HEK293T (cell line): ENCODE results near the gene NAPB.

Experiments
- CTCF ChIA-PET: fragments of 350-600 bp; formaldehyde crosslinking; extraction: SDS; loops from one replicate; lab custom pipeline; 2021; ENCODE audit warnings: antibody characterized with exemption, inconsistent platforms; lab: Yijun Ruan, JAX
- POLR2A ChIA-PET: fragments of 350-600 bp; formaldehyde crosslinking; extraction: SDS; loops from one replicate; lab custom pipeline; 2020; ENCODE audit warnings: antibody characterized with exemption, inconsistent platforms; lab: Yijun Ruan, JAX
- DNase-seq: peaks from one replicate; pipeline ENCODE4 v3.0.0; 2012; ENCODE audit warnings: mixed read lengths; ENCODE audit errors: extremely low spot score
- ARNT ChIP-seq: fragments of 450-650 bp; IDR thresholded peaks from 2 replicates; pipeline ENCODE4 v1.6.1; 2017; ENCODE audit warnings: mild to moderate bottlenecking
- BHLHE40 ChIP-seq: fragments of 450-650 bp; IDR thresholded peaks from 2 replicates; pipeline ENCODE4 v1.6.1; 2016; ENCODE audit warnings: mild to moderate bottlenecking, moderate library complexity, borderline replicate concordance
- CTBP1 ChIP-seq: fragments of 450-650 bp; IDR thresholded peaks from 2 replicates; pipeline ENCODE4 v1.6.1; 2016; ENCODE audit warnings: borderline replicate concordance
- ELF4 ChIP-seq: fragments of 450-650 bp; IDR thresholded peaks from 2 replicates; pipeline ENCODE4 v1.6.1; 2017; ENCODE audit warnings: antibody characterized with exemption
- FOXA1 ChIP-seq: fragments of 450-650 bp; IDR thresholded peaks from 2 replicates; pipeline ENCODE4 v1.6.1; 2016; ENCODE audit warnings: mild to moderate bottlenecking
- FOXK2 ChIP-seq: fragments of 450-650 bp; IDR thresholded peaks from 2 replicates; pipeline ENCODE4 v1.6.1; 2016; ENCODE audit warnings: mild to moderate bottlenecking
- FOXM1 ChIP-seq: fragments of 450-650 bp; IDR thresholded peaks from 2 replicates; pipeline ENCODE4 v1.6.1; 2017; ENCODE audit warnings: mild to moderate bottlenecking, borderline replicate concordance
- HDGF ChIP-seq: fragments of 450-650 bp; IDR thresholded peaks from 2 replicates; pipeline ENCODE4 v1.6.1; 2017; ENCODE audit warnings: antibody characterized with exemption, borderline replicate concordance
- L3MBTL2 ChIP-seq: fragments of 450-650 bp; conservative IDR thresholded peaks from 2 replicates; pipeline ENCODE4 v1.6.1; 2016; ENCODE audit warnings: mild to moderate bottlenecking
- LEF1 ChIP-seq: fragments of 450-650 bp; IDR thresholded peaks from 2 replicates; pipeline ENCODE4 v1.6.1; 2017; ENCODE audit warnings: mild to moderate bottlenecking, borderline replicate concordance
- NFRKB ChIP-seq: fragments of 450-650 bp; IDR thresholded peaks from 2 replicates; pipeline ENCODE4 v1.6.1; 2016; ENCODE audit warnings: mild to moderate bottlenecking, moderate library complexity
- PKNOX1 ChIP-seq: fragments of 450-650 bp; IDR thresholded peaks from 2 replicates; pipeline ENCODE4 v1.6.1; 2016
- SP1 ChIP-seq: fragments of 450-650 bp; IDR thresholded peaks from 2 replicates; pipeline ENCODE4 v1.6.1; 2017
- SUZ12 ChIP-seq: fragments of 450-650 bp; IDR thresholded peaks from 2 replicates; pipeline ENCODE4 v1.6.1; 2016; ENCODE audit warnings: mild to moderate bottlenecking
- TARDBP ChIP-seq: fragments of 450-650 bp; IDR thresholded peaks from 2 replicates; pipeline ENCODE4 v1.6.1; 2016
- ZNF384 ChIP-seq: fragments of 450-650 bp; IDR thresholded peaks from 2 replicates; pipeline ENCODE4 v1.6.1; 2016

NAPB gene

DNA sequence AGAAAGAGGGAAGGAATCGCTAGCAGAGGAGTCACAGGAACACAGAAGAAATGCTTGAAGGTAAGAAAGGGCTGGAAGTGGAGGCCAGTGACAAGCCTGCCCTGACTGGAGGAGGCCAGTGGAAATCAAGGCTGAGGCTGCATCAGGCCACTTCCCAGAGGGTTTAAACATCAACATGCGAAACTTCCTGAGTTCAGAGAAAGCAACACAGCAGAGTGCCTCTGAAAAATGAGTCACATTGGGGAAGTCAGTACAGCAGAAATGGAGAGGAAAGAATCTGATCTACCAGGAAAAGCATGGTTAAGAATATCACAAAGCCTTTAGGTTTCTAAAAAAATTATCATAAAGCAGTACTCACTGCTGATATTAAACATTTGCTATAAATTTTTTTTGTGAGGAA lies 23.3 kb downstream of the NAPB start:
- CTCF ChIA-PET: no interaction called here
- TF ChIP-seq L3MBTL2 (no peak), BHLHE40 (no peak), CTBP1 (no peak), ZNF384 (no peak), FOXM1 (no peak), ELF4 (no peak), SP1 (no peak)
- no peak for DNase-seq
- POLR2A ChIA-PET: no interaction called here

- ChIA-PET POLR2A (no interaction called here), CTCF (no interaction called here)
- no peak for DNase-seq
- TF ChIP-seq FOXM1: no peak
- TF ChIP-seq PKNOX1: no peak
- no peak for TF ChIP-seq BHLHE40
- TF ChIP-seq CTBP1: no peak
- TF ChIP-seq ZNF384: no peak
- TF ChIP-seq LEF1: no peak
- TF ChIP-seq FOXK2: no peak
- no peak for TF ChIP-seq ARNT
- TF ChIP-seq TARDBP: no peak
- TF ChIP-seq SUZ12: no peak
- TF ChIP-seq ELF4: no peak
- no peak for TF ChIP-seq NFRKB
- TF ChIP-seq FOXA1: no peak
- no peak for TF ChIP-seq L3MBTL2
- TF ChIP-seq SP1: no peak
- TF ChIP-seq HDGF: no peak
Observed at GRCh38 chr20:23396950-23397627, 24.2 kb downstream of the NAPB start.

- ChIA-PET CTCF (no interaction called here), POLR2A (interaction anchor here (1.2 kb wide), 1 partner anchor 45 kb away, joined by 4 read pairs; no protein-coding TSS in a partner anchor)
- TF ChIP-seq L3MBTL2 (no peak), ELF4 (no peak), BHLHE40 (no peak), FOXM1 (no peak), CTBP1 (no peak), ARNT (no peak), NFRKB (no peak), HDGF (no peak), TARDBP (no peak), ZNF384 (no peak), SUZ12 (no peak), LEF1 (no peak), FOXK2 (no peak), PKNOX1 (no peak), FOXA1 (no peak), SP1 (no peak)
- no peak for DNase-seq
Observed at GRCh38 chr20:23393996-23394775, 27.1 kb downstream of the NAPB start.

DNA sequence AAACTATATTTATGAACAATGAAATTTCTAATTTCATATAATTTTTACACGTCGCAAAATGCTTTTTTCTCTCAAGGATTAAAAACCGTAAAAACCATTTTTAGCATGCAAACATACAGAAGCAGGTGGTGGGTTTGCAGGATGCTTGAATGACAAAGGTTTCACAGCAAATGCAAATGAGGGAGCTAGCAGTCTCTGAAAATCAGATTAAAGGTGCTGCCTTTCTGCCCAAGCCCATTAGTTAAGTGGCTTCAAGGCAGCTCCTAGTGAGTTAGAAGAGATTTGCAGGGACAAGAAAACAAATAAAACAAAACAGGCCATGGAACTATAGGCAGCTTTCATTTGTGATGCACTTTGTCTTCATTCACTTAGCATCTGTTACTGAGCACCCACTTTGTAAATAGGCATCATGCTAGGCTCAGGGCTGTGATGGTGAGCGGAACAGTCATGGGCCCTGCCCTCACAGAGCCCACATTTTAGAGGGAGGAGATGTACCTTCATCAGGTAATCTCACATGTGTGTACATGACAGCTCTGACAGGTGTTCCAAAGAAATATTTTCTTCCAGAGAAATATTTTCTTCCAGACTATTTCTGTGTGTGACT lies 29.5 kb downstream of the NAPB start:
- TF ChIP-seq HDGF (no peak), ELF4 (no peak), NFRKB (no peak), ZNF384 (no peak), FOXM1 (no peak), L3MBTL2 (no peak), SUZ12 (no peak), SP1 (no peak), TARDBP (no peak), BHLHE40 (no peak), FOXA1 (no peak), PKNOX1 (no peak), FOXK2 (no peak), ARNT (no peak), LEF1 (no peak), CTBP1 (no peak)
- CTCF ChIA-PET: interaction anchor here (0.9 kb wide), 1 partner anchor 340 kb away, joined by 4 read pairs; no protein-coding TSS in a partner anchor
- no peak for DNase-seq
- POLR2A ChIA-PET: no interaction called here

- POLR2A ChIA-PET: no interaction called here
- CTCF ChIA-PET: interaction anchor here (0.8 to 1.1 kb wide), 2 partner anchors 9 to 52 kb away, joined by 3 to 4 read pairs; no protein-coding TSS in a partner anchor
- TF ChIP-seq BHLHE40: no peak
- TF ChIP-seq L3MBTL2: no peak
- no peak for TF ChIP-seq NFRKB
- TF ChIP-seq PKNOX1: no peak
- TF ChIP-seq SUZ12: no peak
- TF ChIP-seq FOXM1: no peak
- TF ChIP-seq LEF1: no peak
- TF ChIP-seq TARDBP: no peak
- no peak for TF ChIP-seq SP1
- TF ChIP-seq ELF4: no peak
- TF ChIP-seq FOXK2: no peak
- no peak for TF ChIP-seq FOXA1
- TF ChIP-seq CTBP1: no peak
- no peak for TF ChIP-seq HDGF
- TF ChIP-seq ZNF384: no peak
- no peak for TF ChIP-seq ARNT
- DNase-seq: no peak
Observed at GRCh38 chr20:23390091-23390774, 31.1 kb downstream of the NAPB start.
